K562 (cell line): ENCODE data around the gene PTGR3. TPM values are rescaled to one million over a fixed set of nuclear protein-coding genes. Genes with fewer than 3 reads are reported as not detected.

Source experiments
- ATAC-seq: fragments of 200-7000 bp; cut with Tn5 transposase; 3 replicates; pipeline ENCODE4 v1.9.1; 2020; ENCODE audit warnings: moderate library complexity
- BruUV-seq: library from RNA; stranded (reverse); fragments of 400-500 nt; replicated peaks from 2 replicates; lab custom pipeline; 2021; lab: Mats Ljungman, UMichigan
- CTCF ChIA-PET: fragments of 300-600 bp; formaldehyde crosslinking; extraction: SDS; loops from one replicate; lab custom pipeline; 2021; ENCODE audit warnings: low intra/inter-chr PET ratio; lab: Yijun Ruan, JAX
- POLR2A ChIA-PET: fragments of 300-600, 350-650 bp; sonication (Branson Sonifier 250); formaldehyde crosslinking; extraction: SDS; loops from one replicate; lab custom pipeline; 2021; ENCODE audit warnings: antibody characterized with exemption, inconsistent platforms; lab: Yijun Ruan, JAX
- DNase-seq, 4 experiments: peaks; one replicate each; pipeline versions ENCODE4 v3.0.0 to v3.0.0-alpha.2; 2011 to 2018; ENCODE audit warnings: low spot score in 3 of 4, mixed read lengths in 3 of 4; ENCODE audit errors: extremely low read depth in 1 of 4
- FAIRE-seq: peaks from 2 replicates; lab custom pipeline; 2011; peaks lifted over from hg19 to GRCh38; lab: Jason Lieb, UNC
- H2AFZ ChIP-seq: 2 replicates; pipeline ENCODE4 v1.6.0; 2011; ENCODE audit warnings: low read depth, low read length, control low read depth, inconsistent platforms
- H3K27ac ChIP-seq: fragments of 200-600 bp; 3 replicates; pipeline ENCODE4 v1.8.0; 2011; ENCODE audit warnings: low read depth, mild to moderate bottlenecking, control low read depth, inconsistent platforms, low read length, moderate library complexity, mixed read lengths; ENCODE audit errors: extremely low read depth
- H3K27me3 ChIP-seq, 2 experiments: fragments of 300-600 bp in 1 of 2; 2 replicates in 1 of 2; 3 replicates in 1 of 2; pipeline versions ENCODE4 v1.6.0 to v1.8.0; 2011; ENCODE audit warnings: inconsistent platforms in 2 of 2, low read length in 2 of 2, mild to moderate bottlenecking in 1 of 2, mixed read lengths in 1 of 2, moderate library complexity in 1 of 2; ENCODE audit not compliant: control insufficient read depth in 2 of 2, insufficient read depth in 2 of 2
- H3K36me3 ChIP-seq: fragments of 300-600 bp; 3 replicates; pipeline ENCODE4 v1.8.0; 2011; ENCODE audit warnings: mild to moderate bottlenecking, low read length, inconsistent platforms; ENCODE audit not compliant: control insufficient read depth, insufficient read depth
- H3K4me1 ChIP-seq, 2 experiments: fragments of 200-600 bp in 1 of 2; replicated peaks in 1 of 2; 2 replicates in 1 of 2; 3 replicates in 1 of 2; pipeline versions ENCODE4 v1.5.1 to v1.8.0; 2011; ENCODE audit warnings: inconsistent platforms in 2 of 2, low read length in 2 of 2, mild to moderate bottlenecking in 1 of 2, mixed read lengths in 1 of 2, moderate library complexity in 1 of 2; ENCODE audit not compliant: control insufficient read depth in 2 of 2, insufficient read depth in 2 of 2
- H3K4me2 ChIP-seq: 2 replicates; pipeline ENCODE4 v1.6.1; 2011; ENCODE audit warnings: low read length, control low read depth, inconsistent platforms, mixed read lengths; ENCODE audit not compliant: insufficient read depth
- H3K4me3 ChIP-seq: fragments of 200-600 bp; sonication (generic), shearing (Covaris generic); 2 replicates; pipeline ENCODE4 v1.5.1; 2016; ENCODE audit warnings: control low read depth, inconsistent platforms
- H3K79me2 ChIP-seq: fragments of 200-600 bp; 3 replicates; pipeline ENCODE4 v1.8.0; 2011; ENCODE audit warnings: low read length, inconsistent platforms; ENCODE audit not compliant: control insufficient read depth, insufficient read depth
- H3K9ac ChIP-seq, 2 experiments: 2 replicates each; pipeline versions ENCODE4 v1.6.0 to v1.6.1; 2011; ENCODE audit warnings: low read depth in 2 of 2, low read length in 2 of 2, control low read depth in 1 of 2, inconsistent platforms in 1 of 2, mild to moderate bottlenecking in 1 of 2, mixed read lengths in 1 of 2; ENCODE audit not compliant: insufficient read depth in 1 of 2
- H3K9me1 ChIP-seq: one replicate; pipeline ENCODE4 v1.6.0; 2011; ENCODE audit warnings: inconsistent platforms, mild to moderate bottlenecking, low read length, moderate library complexity; ENCODE audit not compliant: control insufficient read depth, insufficient read depth
- H3K9me3 ChIP-seq: replicated peaks from 2 replicates; pipeline ENCODE4 v1.5.1; 2011; ENCODE audit warnings: low read depth, low read length, inconsistent platforms; ENCODE audit not compliant: control insufficient read depth, insufficient read depth
- H4K20me1 ChIP-seq: replicated peaks from 2 replicates; pipeline ENCODE4 v1.6.1; 2011; ENCODE audit warnings: low read length, inconsistent platforms, mixed read lengths; ENCODE audit not compliant: control insufficient read depth, insufficient read depth
- CCNT2 ChIP-seq: IDR thresholded peaks from 2 replicates; pipeline ENCODE4 v1.6.1; 2011; ENCODE audit warnings: borderline replicate concordance, low read depth, mild to moderate bottlenecking, moderate library complexity, mixed read lengths, low read length; ENCODE audit not compliant: insufficient read length; ENCODE audit errors: extremely low read depth
- GABPB1 ChIP-seq: sonication (generic); formaldehyde crosslinking; IDR thresholded peaks from 2 replicates; pipeline ENCODE4 v1.8.0; 2022; ENCODE audit warnings: mild to moderate bottlenecking, missing genetic modification reagents
- MEF2D ChIP-seq: conservative IDR thresholded peaks from 2 replicates; pipeline ENCODE4 v1.6.1; 2016; ENCODE audit warnings: low read depth, missing genetic modification characterization, missing compliant biosample characterization
- TCFL5 ChIP-seq: fragments of 250-450 bp; sonication (Bioruptor Pico); conservative IDR thresholded peaks from 2 replicates; pipeline ENCODE4 v1.6.1; 2021; ENCODE audit warnings: mild to moderate bottlenecking, moderate library complexity, matching md5 sums
- TEAD2 ChIP-seq: fragments of 450-650 bp; IDR thresholded peaks from 2 replicates; pipeline ENCODE4 v1.6.1; 2016; ENCODE audit warnings: missing genetic modification characterization, control low read depth, missing compliant biosample characterization
- TRIM28 ChIP-seq: fragments of 450-650 bp; IDR thresholded peaks from 2 replicates; pipeline ENCODE4 v1.6.1; 2017
- YY1 ChIP-seq, 3 experiments: IDR thresholded peaks; 2 replicates each; pipeline ENCODE4 v1.6.1; 2011; ENCODE audit warnings: low read length in 2 of 3, mild to moderate bottlenecking in 2 of 3, moderate library complexity in 2 of 3, borderline replicate concordance in 1 of 3, control low read depth in 1 of 3, low read depth in 1 of 3; ENCODE audit not compliant: insufficient read depth in 3 of 3, insufficient replicate concordance in 2 of 3, control insufficient read depth in 1 of 3, insufficient read length in 1 of 3; ENCODE audit errors: extremely low read depth in 1 of 3
- ZKSCAN1 ChIP-seq: fragments of 150-350 bp; IDR thresholded peaks from 2 replicates; pipeline ENCODE4 v1.6.1; 2016; ENCODE audit warnings: low read depth, low read length
- ZNF717 ChIP-seq: fragments of 250-450 bp; sonication (Bioruptor Pico); IDR thresholded peaks from 2 replicates; pipeline ENCODE4 v1.5.0; 2021
- WGBS: fragments of 100-300 bp; shearing (Covaris generic); methylation state at CpG from one replicate; pipeline ENCODE4 v1.1.6; 2016; ENCODE audit warnings: low coverage, mixed read lengths; ENCODE audit not compliant: insufficient coverage; ENCODE audit errors: missing lambda C conversion rate; 5-methylcytosine and 5-hydroxymethylcytosine counted together
- in situ Hi-C: fragments of 300-500 bp; cut with MboI; formaldehyde crosslinking; loops from 4 replicates; pipeline ENCODE4 v1.15.0; 2018; ENCODE audit warnings: inconsistent platforms, mixed read lengths
- intact Hi-C: fragments of 100-400 bp; cut with micrococcal nuclease; formaldehyde crosslinking; loops from 2 replicates; pipeline ENCODE4 v1.14.2; 2022
- polyA plus RNA-seq, 8 experiments: library from polyadenylated mRNA; depleted of rRNA in 4 of 8; stranded (reverse) in 5 of 8; unstranded in 3 of 8; fragments of >200 nt; fragmentation: Nextera tagmentation in 2 of 8; fragmentation: Illumina TruSeq in 1 of 8; extraction: Ambion mirVana in 2 of 8; extraction: Trizol in 1 of 8; gene quantifications; 2 replicates each; pipeline versions ENCODE4 v1.2.1 to v1.2.3, GENCODE V29; 2011 to 2014; ENCODE audit warnings: inconsistent platforms in 1 of 8, missing spikeins in 1 of 8
- total RNA-seq, 7 experiments: library from RNA; depleted of rRNA in 6 of 7; stranded (reverse); fragments of >200 nt in 6 of 7; fragmentation: Illumina TruSeq in 2 of 7; extraction: Trizol in 2 of 7; gene quantifications; 2 replicates each; pipeline versions ENCODE4 v1.2.1 to v1.2.3, GENCODE V29; 2011 to 2021; ENCODE audit warnings: low replicate concordance in 1 of 7
- TF ChIP-seq, protein P1 (sequence below): fragments of 250-450 bp; sonication (Bioruptor Pico); IDR thresholded peaks from 2 replicates; pipeline ENCODE4 v1.8.0; 2021; ENCODE audit warnings: moderate library complexity, mild to moderate bottlenecking, inconsistent platforms
- TF ChIP-seq, protein P2 (sequence below): sonication (generic); formaldehyde crosslinking; IDR thresholded peaks from 2 replicates; pipeline ENCODE4 v1.8.1; 2022; ENCODE audit warnings: missing genetic modification reagents
- TF ChIP-seq, protein P3 (sequence below): fragments of 250-450 bp; sonication (Bioruptor Pico); IDR thresholded peaks from 2 replicates; pipeline ENCODE4 v1.4.0; 2020
- TF ChIP-seq, protein P4 (sequence below): fragments of 200-800 bp; sonication (Bioruptor generic); IDR thresholded peaks from 2 replicates; pipeline ENCODE4 v1.6.1; 2017; ENCODE audit warnings: missing genetic modification characterization, missing compliant biosample characterization

The PTGR3 gene
- total and polyA plus RNA-seq, 9 of the 15 experiments (the other 6 are each of a cell fraction or from before 2014, with no cell fraction given), result 4.1 to 32.3 (median 15.3) TPM

DNA sequence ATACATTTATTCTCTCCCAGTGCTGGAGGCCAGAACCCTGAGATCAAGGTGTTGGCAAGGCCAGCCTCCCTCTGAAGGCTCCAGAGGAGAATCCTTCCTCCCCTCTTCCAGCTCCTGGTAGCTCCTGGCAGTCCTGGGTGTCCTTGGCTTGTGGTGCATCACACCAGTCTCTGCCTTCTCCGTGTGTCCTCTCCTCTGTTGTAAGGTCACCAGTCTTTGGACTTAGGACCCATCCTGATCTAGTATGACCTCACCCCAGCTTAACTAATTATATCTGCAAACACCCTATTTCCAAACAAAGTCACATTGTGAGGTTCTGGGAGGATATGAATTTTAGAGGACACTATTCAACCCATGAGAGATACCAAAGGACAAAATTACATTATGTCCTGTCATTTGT, 32.8 kb upstream of the PTGR3 start:
- intact Hi-C loops (loop anchor here (5.0 kb wide), 1 partner anchor 69 kb away; no protein-coding TSS in a partner anchor), in situ Hi-C loops (no loop called here)
- no peak overlapping the region for H2AFZ ChIP-seq
- POLR2A ChIA-PET, result no interaction called here
- peaks cover 0 to 2% of the 10 kb centered on the region in 2 experiments; a peak in 2 of 5 replicates for H3K4me1 ChIP-seq
- H3K9me3 ChIP-seq, result no peaks in the 10 kb centered on the region
- no peak overlapping the region for H3K4me2 ChIP-seq
- no peaks in the 10 kb centered on the region for H4K20me1 ChIP-seq
- no peaks in the 10 kb centered on the region for H3K9me1 ChIP-seq
- ATAC-seq (no peak), FAIRE-seq (no peak), DNase-seq (no peak)
- H3K27ac ChIP-seq, result no peak overlapping the region
- H3K27me3 ChIP-seq, result no peaks in the 10 kb centered on the region
- no peaks in the 10 kb centered on the region for H3K36me3 ChIP-seq
- H3K79me2 ChIP-seq, result no peaks in the 10 kb centered on the region
- no TSS peak for BruUV-seq
- CTCF ChIA-PET, result no interaction called here
- 50% methylated on average over 1 of the region's 1 CpG for WGBS
- no peak overlapping the region for H3K4me3 ChIP-seq
- H3K9ac ChIP-seq, result no peak overlapping the region
- TF ChIP-seq TCFL5 (CRISPR knock-in tag), result no peak
- TF ChIP-seq GABPB1 (CRISPR knock-in tag), result no peak
- TF ChIP-seq TRIM28, result no peak
- no peak for TF ChIP-seq ZKSCAN1
- no peak for TF ChIP-seq ZNF717 (CRISPR knock-in tag)
- TF ChIP-seq, protein P1, sequence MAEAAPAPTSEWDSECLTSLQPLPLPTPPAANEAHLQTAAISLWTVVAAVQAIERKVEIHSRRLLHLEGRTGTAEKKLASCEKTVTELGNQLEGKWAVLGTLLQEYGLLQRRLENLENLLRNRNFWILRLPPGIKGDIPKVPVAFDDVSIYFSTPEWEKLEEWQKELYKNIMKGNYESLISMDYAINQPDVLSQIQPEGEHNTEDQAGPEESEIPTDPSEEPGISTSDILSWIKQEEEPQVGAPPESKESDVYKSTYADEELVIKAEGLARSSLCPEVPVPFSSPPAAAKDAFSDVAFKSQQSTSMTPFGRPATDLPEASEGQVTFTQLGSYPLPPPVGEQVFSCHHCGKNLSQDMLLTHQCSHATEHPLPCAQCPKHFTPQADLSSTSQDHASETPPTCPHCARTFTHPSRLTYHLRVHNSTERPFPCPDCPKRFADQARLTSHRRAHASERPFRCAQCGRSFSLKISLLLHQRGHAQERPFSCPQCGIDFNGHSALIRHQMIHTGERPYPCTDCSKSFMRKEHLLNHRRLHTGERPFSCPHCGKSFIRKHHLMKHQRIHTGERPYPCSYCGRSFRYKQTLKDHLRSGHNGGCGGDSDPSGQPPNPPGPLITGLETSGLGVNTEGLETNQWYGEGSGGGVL (CRISPR knock-in tag), result no peak
- no peak for TF ChIP-seq MEF2D (tag)
- no peak for TF ChIP-seq CCNT2
- TF ChIP-seq, protein P2, sequence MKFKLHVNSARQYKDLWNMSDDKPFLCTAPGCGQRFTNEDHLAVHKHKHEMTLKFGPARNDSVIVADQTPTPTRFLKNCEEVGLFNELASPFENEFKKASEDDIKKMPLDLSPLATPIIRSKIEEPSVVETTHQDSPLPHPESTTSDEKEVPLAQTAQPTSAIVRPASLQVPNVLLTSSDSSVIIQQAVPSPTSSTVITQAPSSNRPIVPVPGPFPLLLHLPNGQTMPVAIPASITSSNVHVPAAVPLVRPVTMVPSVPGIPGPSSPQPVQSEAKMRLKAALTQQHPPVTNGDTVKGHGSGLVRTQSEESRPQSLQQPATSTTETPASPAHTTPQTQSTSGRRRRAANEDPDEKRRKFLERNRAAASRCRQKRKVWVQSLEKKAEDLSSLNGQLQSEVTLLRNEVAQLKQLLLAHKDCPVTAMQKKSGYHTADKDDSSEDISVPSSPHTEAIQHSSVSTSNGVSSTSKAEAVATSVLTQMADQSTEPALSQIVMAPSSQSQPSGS, result no peak
- TF ChIP-seq, protein P3, sequence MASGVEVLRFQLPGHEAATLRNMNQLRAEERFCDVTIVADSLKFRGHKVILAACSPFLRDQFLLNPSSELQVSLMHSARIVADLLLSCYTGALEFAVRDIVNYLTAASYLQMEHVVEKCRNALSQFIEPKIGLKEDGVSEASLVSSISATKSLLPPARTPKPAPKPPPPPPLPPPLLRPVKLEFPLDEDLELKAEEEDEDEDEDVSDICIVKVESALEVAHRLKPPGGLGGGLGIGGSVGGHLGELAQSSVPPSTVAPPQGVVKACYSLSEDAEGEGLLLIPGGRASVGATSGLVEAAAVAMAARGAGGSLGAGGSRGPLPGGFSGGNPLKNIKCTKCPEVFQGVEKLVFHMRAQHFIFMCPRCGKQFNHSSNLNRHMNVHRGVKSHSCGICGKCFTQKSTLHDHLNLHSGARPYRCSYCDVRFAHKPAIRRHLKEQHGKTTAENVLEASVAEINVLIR, result no peak
- no peak for TF ChIP-seq YY1 (IDR thresholded peaks at IDR 0.05; ENCODE audit: borderline replicate concordance in 1 of 3, control insufficient read depth in 1 of 3, extremely low read depth in 1 of 3, insufficient read depth in 3 of 3, insufficient read length in 1 of 3, insufficient replicate concordance in 2 of 3, low read depth in 1 of 3, low read length in 2 of 3)
- TF ChIP-seq TEAD2, result no peak
- TF ChIP-seq, protein P4, sequence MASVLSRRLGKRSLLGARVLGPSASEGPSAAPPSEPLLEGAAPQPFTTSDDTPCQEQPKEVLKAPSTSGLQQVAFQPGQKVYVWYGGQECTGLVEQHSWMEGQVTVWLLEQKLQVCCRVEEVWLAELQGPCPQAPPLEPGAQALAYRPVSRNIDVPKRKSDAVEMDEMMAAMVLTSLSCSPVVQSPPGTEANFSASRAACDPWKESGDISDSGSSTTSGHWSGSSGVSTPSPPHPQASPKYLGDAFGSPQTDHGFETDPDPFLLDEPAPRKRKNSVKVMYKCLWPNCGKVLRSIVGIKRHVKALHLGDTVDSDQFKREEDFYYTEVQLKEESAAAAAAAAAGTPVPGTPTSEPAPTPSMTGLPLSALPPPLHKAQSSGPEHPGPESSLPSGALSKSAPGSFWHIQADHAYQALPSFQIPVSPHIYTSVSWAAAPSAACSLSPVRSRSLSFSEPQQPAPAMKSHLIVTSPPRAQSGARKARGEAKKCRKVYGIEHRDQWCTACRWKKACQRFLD (CRISPR knock-in tag), result no peak
